HepG2 (cell line): ENCODE data around the gene OARD1. TPM values are rescaled to one million over a fixed set of nuclear protein-coding genes. Genes with fewer than 3 reads are reported as not detected.

Source experiments
- HMG20A ChIP-seq: IDR thresholded peaks from 2 replicates; pipeline ENCODE4 v1.6.1; 2016; ENCODE audit warnings: borderline replicate concordance
- HOXA5 ChIP-seq: sonication (generic); formaldehyde crosslinking; IDR thresholded peaks from 2 replicates; pipeline ENCODE4 v1.4.0; 2020; ENCODE audit warnings: missing genetic modification reagents
- HOXD1 ChIP-seq: sonication (generic); formaldehyde crosslinking; IDR thresholded peaks from 2 replicates; pipeline ENCODE4 v1.5.0; 2020; ENCODE audit warnings: missing genetic modification reagents
- JDP2 ChIP-seq: sonication (generic); formaldehyde crosslinking; IDR thresholded peaks from 2 replicates; pipeline ENCODE4 v1.8.1; 2022; ENCODE audit warnings: missing genetic modification reagents, borderline replicate concordance
- KLF15 ChIP-seq: sonication (generic); formaldehyde crosslinking; IDR thresholded peaks from 2 replicates; pipeline ENCODE4 v1.8.1; 2023; ENCODE audit warnings: borderline replicate concordance, mild to moderate bottlenecking, inconsistent platforms, missing genetic modification reagents, mixed read lengths
- POGZ ChIP-seq: sonication (generic); formaldehyde crosslinking; IDR thresholded peaks from 2 replicates; pipeline ENCODE4 v1.4.0; 2020; ENCODE audit warnings: mild to moderate bottlenecking, missing genetic modification reagents
- SIN3B ChIP-seq: fragments of 150-350 bp; IDR thresholded peaks from 2 replicates; pipeline ENCODE4 v1.6.1; 2014; ENCODE audit warnings: low read length
- SMARCC2 ChIP-seq: fragments of 450-650 bp; IDR thresholded peaks from 2 replicates; pipeline ENCODE4 v1.6.1; 2017; ENCODE audit warnings: antibody characterized with exemption, mild to moderate bottlenecking
- SNRNP70 ChIP-seq: fragments of 200-400 bp; formaldehyde crosslinking; IDR thresholded peaks from 2 replicates; pipeline ENCODE4 v1.6.1; 2017; ENCODE audit warnings: mild to moderate bottlenecking, low read depth, low read length, moderate library complexity
- SOX13 ChIP-seq, 3 experiments: fragments of 450-650 bp in 1 of 3; sonication (generic) in 1 of 3; formaldehyde crosslinking in 1 of 3; IDR thresholded peaks in 2 of 3; conservative IDR thresholded peaks in 1 of 3; 2 replicates each; pipeline versions ENCODE4 v1.5.0 to v1.6.1; 2016 to 2020; ENCODE audit warnings: antibody characterized with exemption in 1 of 3, mild to moderate bottlenecking in 1 of 3, missing compliant biosample characterization in 1 of 3, missing genetic modification reagents in 1 of 3, moderate library complexity in 1 of 3
- SOX5 ChIP-seq: IDR thresholded peaks from 2 replicates; pipeline ENCODE4 v1.6.1; 2016; ENCODE audit warnings: borderline replicate concordance
- SP4 ChIP-seq: sonication (generic); formaldehyde crosslinking; IDR thresholded peaks from 2 replicates; pipeline ENCODE4 v1.8.1; 2023; ENCODE audit warnings: mild to moderate bottlenecking, missing genetic modification reagents
- ZNF10 ChIP-seq: sonication (generic); formaldehyde crosslinking; IDR thresholded peaks from 2 replicates; pipeline ENCODE4 v1.4.0; 2020; ENCODE audit warnings: mild to moderate bottlenecking, low read depth, missing genetic modification reagents, borderline replicate concordance
- ZNF232 ChIP-seq: sonication (generic); formaldehyde crosslinking; IDR thresholded peaks from 2 replicates; pipeline ENCODE4 v1.4.0; 2020; ENCODE audit warnings: missing genetic modification reagents, borderline replicate concordance
- ZNF550 ChIP-seq: sonication (generic); formaldehyde crosslinking; IDR thresholded peaks from 2 replicates; pipeline ENCODE4 v1.4.0; 2020; ENCODE audit warnings: mild to moderate bottlenecking, missing genetic modification reagents, borderline replicate concordance
- ZNF619 ChIP-seq: sonication (generic); formaldehyde crosslinking; IDR thresholded peaks from 2 replicates; pipeline ENCODE4 v1.4.0; 2020; ENCODE audit warnings: mild to moderate bottlenecking, missing genetic modification reagents
- ZNF670 ChIP-seq: sonication (generic); formaldehyde crosslinking; IDR thresholded peaks from 2 replicates; pipeline ENCODE4 v1.8.0; 2022; ENCODE audit warnings: mild to moderate bottlenecking, missing genetic modification reagents, borderline replicate concordance
- polyA plus RNA-seq, 8 experiments: library from polyadenylated mRNA; depleted of rRNA in 3 of 8; stranded (reverse) in 7 of 8; unstranded in 1 of 8; fragments of >200 nt; fragmentation: Illumina TruSeq in 4 of 8; extraction: Trizol in 4 of 8; gene quantifications; 2 replicates each; pipeline versions ENCODE4 v1.2.1 to v1.2.3, GENCODE V29; 2011 to 2016; ENCODE audit warnings: low read depth in 4 of 8, missing spikeins in 1 of 8, mixed read lengths in 1 of 8; ENCODE audit not compliant: insufficient read depth in 1 of 8
- total RNA-seq, 5 experiments: library from RNA; depleted of rRNA; stranded (reverse); fragments of >200 nt; fragmentation: Illumina TruSeq; extraction: Trizol; gene quantifications; 2 replicates each; pipeline ENCODE4 v1.2.3, GENCODE V29; 2016; ENCODE audit warnings: low read depth in 1 of 5
- TF ChIP-seq, protein P1 (sequence below): sonication (generic); formaldehyde crosslinking; IDR thresholded peaks from 2 replicates; pipeline ENCODE4 v1.4.0; 2020; ENCODE audit warnings: missing genetic modification reagents, mild to moderate bottlenecking, borderline replicate concordance
- TF ChIP-seq, protein P2 (sequence below): sonication (generic); formaldehyde crosslinking; IDR thresholded peaks from 2 replicates; pipeline ENCODE4 v1.4.0; 2020; ENCODE audit warnings: missing genetic modification reagents
- TF ChIP-seq, protein P3 (sequence below): sonication (generic); formaldehyde crosslinking; IDR thresholded peaks from 2 replicates; pipeline ENCODE4 v1.8.0; 2022; ENCODE audit warnings: mild to moderate bottlenecking, missing genetic modification reagents
- TF ChIP-seq, protein P4 (sequence below): sonication (generic); formaldehyde crosslinking; IDR thresholded peaks from 2 replicates; pipeline ENCODE4 v1.4.0; 2020; ENCODE audit warnings: missing genetic modification reagents

OARD1 gene
- total and polyA plus RNA-seq, 2 of the 13 experiments (the other 11 are each of a cell fraction or from before 2014, with no cell fraction given) = 18.4 to 49.0 TPM

DNA sequence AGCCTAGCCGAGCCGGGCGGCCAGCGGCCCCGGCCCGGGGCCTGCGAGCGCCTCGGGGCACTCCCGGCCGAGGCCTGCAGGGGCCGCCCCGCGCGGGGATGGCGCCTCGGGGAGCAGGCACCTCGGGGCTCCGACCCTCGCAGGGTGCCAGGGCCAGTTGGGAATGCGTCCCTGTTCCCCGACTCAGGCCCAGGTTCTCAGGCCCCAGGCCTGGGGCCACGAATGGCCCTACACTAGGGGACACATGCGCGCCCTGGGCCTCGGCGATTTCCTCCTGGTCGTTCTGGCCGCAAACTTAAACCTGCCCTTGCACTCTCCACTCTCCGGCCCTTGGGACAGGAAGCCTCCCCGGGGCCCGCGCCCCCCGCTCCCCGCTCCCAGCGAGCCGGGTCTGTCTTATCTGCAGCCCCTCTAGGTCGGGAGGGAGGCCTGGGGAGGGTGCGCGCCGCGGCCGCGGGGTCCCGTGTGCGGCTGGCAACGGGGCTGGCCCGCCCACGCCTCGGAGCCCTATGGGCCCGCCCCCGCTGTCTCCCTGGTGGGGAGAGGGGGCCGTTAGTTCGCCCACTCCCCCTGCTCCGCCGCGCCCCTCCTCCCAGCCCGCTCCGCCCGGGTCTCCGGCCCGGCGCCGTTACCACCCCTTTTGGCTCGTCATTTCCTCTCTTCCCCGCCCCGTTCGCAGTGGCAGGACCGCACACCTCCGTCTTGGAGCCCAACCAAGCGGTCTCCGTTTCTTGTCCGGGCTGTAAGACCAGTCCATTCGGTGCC lies 1.2 kb upstream of the OARD1 start (continued):
- TF ChIP-seq, protein P1, sequence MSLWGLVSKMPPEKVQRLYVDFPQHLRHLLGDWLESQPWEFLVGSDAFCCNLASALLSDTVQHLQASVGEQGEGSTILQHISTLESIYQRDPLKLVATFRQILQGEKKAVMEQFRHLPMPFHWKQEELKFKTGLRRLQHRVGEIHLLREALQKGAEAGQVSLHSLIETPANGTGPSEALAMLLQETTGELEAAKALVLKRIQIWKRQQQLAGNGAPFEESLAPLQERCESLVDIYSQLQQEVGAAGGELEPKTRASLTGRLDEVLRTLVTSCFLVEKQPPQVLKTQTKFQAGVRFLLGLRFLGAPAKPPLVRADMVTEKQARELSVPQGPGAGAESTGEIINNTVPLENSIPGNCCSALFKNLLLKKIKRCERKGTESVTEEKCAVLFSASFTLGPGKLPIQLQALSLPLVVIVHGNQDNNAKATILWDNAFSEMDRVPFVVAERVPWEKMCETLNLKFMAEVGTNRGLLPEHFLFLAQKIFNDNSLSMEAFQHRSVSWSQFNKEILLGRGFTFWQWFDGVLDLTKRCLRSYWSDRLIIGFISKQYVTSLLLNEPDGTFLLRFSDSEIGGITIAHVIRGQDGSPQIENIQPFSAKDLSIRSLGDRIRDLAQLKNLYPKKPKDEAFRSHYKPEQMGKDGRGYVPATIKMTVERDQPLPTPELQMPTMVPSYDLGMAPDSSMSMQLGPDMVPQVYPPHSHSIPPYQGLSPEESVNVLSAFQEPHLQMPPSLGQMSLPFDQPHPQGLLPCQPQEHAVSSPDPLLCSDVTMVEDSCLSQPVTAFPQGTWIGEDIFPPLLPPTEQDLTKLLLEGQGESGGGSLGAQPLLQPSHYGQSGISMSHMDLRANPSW (CRISPR knock-in tag) = no peak
- TF ChIP-seq SIN3B (no peak), POGZ (CRISPR knock-in tag) (peak; percentile 19; the same call in 1 of the 2 replicates), JDP2 (no peak), SP4 (CRISPR knock-in tag) (no peak), SOX13 (IDR thresholded peaks at IDR 0.05) (no peak), SOX13 (CRISPR knock-in tag; conservative IDR thresholded peaks at IDR 0.05 in 1 of 2, IDR thresholded peaks at IDR 0.05 in 1 of 2) (peak in 1 of 2 experiments; percentile 32; a peak in 1 of 4 replicates), KLF15 (CRISPR knock-in tag) (no peak; the same call in 1 of the 2 replicates), ZNF670 (CRISPR knock-in tag) (peak; percentile 29; the same call in 1 of the 2 replicates), SOX5 (peak; percentile 26), SNRNP70 (no peak), HOXD1 (0 out of 2 replicates have a peak, but pooled peaks have one; percentile 38), ZNF550 (CRISPR knock-in tag) (no peak), SMARCC2 (no peak), HMG20A (CRISPR knock-in tag) (no peak), HOXA5 (CRISPR knock-in tag) (peak; percentile 72; the same call in 1 of the 2 replicates), ZNF232 (CRISPR knock-in tag) (no peak; the same call in 1 of the 2 replicates), ZNF619 (CRISPR knock-in tag) (peak; percentile 53; the same call in 1 of the 2 replicates), ZNF10 (CRISPR knock-in tag) (no peak)
- TF ChIP-seq, protein P2, sequence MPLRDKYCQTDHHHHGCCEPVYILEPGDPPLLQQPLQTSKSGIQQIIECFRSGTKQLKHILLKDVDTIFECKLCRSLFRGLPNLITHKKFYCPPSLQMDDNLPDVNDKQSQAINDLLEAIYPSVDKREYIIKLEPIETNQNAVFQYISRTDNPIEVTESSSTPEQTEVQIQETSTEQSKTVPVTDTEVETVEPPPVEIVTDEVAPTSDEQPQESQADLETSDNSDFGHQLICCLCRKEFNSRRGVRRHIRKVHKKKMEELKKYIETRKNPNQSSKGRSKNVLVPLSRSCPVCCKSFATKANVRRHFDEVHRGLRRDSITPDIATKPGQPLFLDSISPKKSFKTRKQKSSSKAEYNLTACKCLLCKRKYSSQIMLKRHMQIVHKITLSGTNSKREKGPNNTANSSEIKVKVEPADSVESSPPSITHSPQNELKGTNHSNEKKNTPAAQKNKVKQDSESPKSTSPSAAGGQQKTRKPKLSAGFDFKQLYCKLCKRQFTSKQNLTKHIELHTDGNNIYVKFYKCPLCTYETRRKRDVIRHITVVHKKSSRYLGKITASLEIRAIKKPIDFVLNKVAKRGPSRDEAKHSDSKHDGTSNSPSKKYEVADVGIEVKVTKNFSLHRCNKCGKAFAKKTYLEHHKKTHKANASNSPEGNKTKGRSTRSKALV (CRISPR knock-in tag) = peak; percentile 82
- TF ChIP-seq, protein P3, sequence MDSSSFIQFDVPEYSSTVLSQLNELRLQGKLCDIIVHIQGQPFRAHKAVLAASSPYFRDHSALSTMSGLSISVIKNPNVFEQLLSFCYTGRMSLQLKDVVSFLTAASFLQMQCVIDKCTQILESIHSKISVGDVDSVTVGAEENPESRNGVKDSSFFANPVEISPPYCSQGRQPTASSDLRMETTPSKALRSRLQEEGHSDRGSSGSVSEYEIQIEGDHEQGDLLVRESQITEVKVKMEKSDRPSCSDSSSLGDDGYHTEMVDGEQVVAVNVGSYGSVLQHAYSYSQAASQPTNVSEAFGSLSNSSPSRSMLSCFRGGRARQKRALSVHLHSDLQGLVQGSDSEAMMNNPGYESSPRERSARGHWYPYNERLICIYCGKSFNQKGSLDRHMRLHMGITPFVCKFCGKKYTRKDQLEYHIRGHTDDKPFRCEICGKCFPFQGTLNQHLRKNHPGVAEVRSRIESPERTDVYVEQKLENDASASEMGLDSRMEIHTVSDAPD (CRISPR knock-in tag) = no peak
- TF ChIP-seq, protein P4, sequence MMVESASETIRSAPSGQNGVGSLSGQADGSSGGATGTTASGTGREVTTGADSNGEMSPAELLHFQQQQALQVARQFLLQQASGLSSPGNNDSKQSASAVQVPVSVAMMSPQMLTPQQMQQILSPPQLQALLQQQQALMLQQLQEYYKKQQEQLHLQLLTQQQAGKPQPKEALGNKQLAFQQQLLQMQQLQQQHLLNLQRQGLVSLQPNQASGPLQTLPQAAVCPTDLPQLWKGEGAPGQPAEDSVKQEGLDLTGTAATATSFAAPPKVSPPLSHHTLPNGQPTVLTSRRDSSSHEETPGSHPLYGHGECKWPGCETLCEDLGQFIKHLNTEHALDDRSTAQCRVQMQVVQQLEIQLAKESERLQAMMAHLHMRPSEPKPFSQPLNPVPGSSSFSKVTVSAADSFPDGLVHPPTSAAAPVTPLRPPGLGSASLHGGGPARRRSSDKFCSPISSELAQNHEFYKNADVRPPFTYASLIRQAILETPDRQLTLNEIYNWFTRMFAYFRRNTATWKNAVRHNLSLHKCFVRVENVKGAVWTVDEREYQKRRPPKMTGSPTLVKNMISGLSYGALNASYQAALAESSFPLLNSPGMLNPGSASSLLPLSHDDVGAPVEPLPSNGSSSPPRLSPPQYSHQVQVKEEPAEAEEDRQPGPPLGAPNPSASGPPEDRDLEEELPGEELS (CRISPR knock-in tag) = no peak
